GM19395 (cell line): ENCODE results near the gene MT2A.

Experiments used
- ATAC-seq: cut with Tn5 transposase; IDR thresholded peaks from one replicate; pipeline ENCODE4 v1.9.1; 2021; ENCODE audit warnings: mild to moderate bottlenecking, moderate library complexity; ENCODE audit not compliant: unreplicated experiment

MT2A gene

GRCh38 chr16:56636616-56637413, 28.4 kb downstream of the MT2A start:
- no peak for ATAC-seq

- ATAC-seq: no peak
Observed at GRCh38 chr16:56637814-56638750, 29.7 kb downstream of the MT2A start, which contains the start of gene MT1A. Gene MT1A, plus strand, starts transcription at chr16:56638666. Its CDS starts 73 bp downstream, at chr16:56638739.

- no peak for ATAC-seq
Observed at GRCh38 chr16:56639045-56639444, 30.7 kb downstream of the MT2A start.

GRCh38 chr16:56640076-56640475, 31.7 kb downstream of the MT2A start:
- ATAC-seq: no peak

GRCh38 chr16:56641166-56641565, 32.8 kb downstream of the MT2A start:
- no peak for ATAC-seq

- no peak for ATAC-seq
Observed at GRCh38 chr16:56643080-56643778, 34.8 kb downstream of the MT2A start.

GRCh38 chr16:56643833-56644232, 35.4 kb downstream of the MT2A start:
- ATAC-seq: no peak

GRCh38 chr16:56645311-56645710, 36.9 kb downstream of the MT2A start:
- ATAC-seq: no peak

GRCh38 chr16:56645838-56646237, 37.5 kb downstream of the MT2A start:
- ATAC-seq: no peak

GRCh38 chr16:56647641-56648431, 39.5 kb downstream of the MT2A start:
- no peak for ATAC-seq

- ATAC-seq: no peak
Observed at GRCh38 chr16:56649271-56649670, 40.9 kb downstream of the MT2A start.

- ATAC-seq: no peak
Observed at GRCh38 chr16:56649820-56650219, 41.4 kb downstream of the MT2A start.

- ATAC-seq: no peak
Observed at GRCh38 chr16:56651586-56651985, 43.2 kb downstream of the MT2A start, which contains the start of gene MT1B. Gene MT1B, plus strand, starts transcription at chr16:56651886. Its CDS starts 68 bp downstream, at chr16:56651954.

- ATAC-seq: no peak
Observed at GRCh38 chr16:56652600-56652999, 44.2 kb downstream of the MT2A start.

- ATAC-seq: no peak
Observed at GRCh38 chr16:56653218-56653617, 44.8 kb downstream of the MT2A start.

GRCh38 chr16:56657555-56658326, 49.4 kb downstream of the MT2A start, which contains the start of gene MT1F:
Gene MT1F, plus strand, starts transcription at chr16:56657959. Its CDS starts 100 bp downstream, at chr16:56658059.
- ATAC-seq: no peak

- ATAC-seq: no peak
Observed at GRCh38 chr16:56658327-56658875, 50.0 kb downstream of the MT2A start.
